HG02588 (cell line): Measurements from ENCODE around the gene ADAMTSL3.
"Not testable (repeated sequence)": the region's sequence is repeated elsewhere in the genome, so short reads cannot be mapped to it uniquely, and the experiment has no call there.

Experiments
- ATAC-seq: cut with Tn5 transposase; IDR thresholded peaks from one replicate; pipeline ENCODE4 v1.9.1; 2021; ENCODE audit warnings: mild to moderate bottlenecking, moderate library complexity; ENCODE audit not compliant: unreplicated experiment

The ADAMTSL3 gene

GRCh38 chr15:83734487-83734886 is 80.6 kb downstream of the ADAMTSL3 start:
- ATAC-seq = no peak

- ATAC-seq = no peak
Observed at GRCh38 chr15:83739629-83740028, 85.7 kb downstream of the ADAMTSL3 start.

DNA sequence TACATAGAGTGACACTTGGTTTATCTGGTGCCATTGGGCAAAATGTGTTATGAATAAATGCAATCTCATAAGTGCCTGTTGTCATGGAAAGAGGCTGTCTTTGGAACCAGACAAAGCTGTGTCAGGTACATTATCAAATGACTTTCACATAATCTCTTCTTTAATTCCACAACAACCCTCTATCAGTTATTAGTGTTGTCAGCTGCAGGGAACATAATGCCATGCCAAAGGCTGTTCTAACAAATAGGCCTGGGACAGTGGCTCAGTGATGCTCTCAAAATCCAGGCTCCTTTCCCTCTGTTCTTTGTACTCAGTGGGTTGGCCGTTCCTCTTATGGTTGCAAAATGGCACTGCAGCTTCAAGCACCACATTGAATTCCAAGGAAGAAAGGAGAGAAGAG is 91.8 kb downstream of the ADAMTSL3 start:
- ATAC-seq = no peak

DNA sequence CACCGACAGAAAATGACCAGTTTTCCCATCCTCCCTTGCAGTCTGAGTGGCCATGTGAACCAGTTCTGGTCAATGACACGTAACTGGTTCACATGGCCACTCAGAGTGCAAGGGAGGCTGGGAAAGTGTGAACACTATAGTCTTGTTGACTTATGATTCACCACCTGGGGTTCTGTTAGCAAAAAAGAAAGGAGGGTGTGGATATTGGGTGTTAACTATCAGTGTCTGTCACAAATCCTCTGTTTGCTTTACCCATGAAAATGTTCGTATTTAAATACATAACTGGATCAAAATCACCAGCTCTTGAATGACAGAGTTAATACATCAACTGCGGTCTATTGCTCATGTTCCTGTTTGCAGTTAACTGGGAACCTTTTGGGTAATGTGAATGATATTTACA is 92.3 kb downstream of the ADAMTSL3 start:
- no peak for ATAC-seq

- no peak for ATAC-seq
Observed at GRCh38 chr15:83747050-83747717, 93.3 kb downstream of the ADAMTSL3 start.

DNA sequence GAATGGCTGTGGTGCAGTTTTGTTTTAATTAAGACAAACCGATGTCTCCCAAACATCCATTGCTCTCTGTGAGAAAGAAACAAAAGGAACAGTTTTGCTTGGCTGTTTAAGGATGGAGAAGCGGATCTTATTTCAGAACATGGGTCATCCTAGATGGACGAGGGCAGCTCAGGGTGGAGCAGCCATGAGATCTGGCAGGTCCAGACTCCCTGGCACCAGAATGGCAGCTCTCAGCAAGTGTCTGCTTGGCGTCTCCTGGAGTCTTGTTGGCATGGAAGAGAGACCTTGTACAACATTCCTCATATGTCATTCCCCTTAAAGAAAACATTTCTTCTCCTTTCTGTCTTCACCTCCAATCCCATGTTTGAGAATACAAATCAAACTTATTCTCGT is 93.8 kb downstream of the ADAMTSL3 start:
- ATAC-seq = no peak

DNA sequence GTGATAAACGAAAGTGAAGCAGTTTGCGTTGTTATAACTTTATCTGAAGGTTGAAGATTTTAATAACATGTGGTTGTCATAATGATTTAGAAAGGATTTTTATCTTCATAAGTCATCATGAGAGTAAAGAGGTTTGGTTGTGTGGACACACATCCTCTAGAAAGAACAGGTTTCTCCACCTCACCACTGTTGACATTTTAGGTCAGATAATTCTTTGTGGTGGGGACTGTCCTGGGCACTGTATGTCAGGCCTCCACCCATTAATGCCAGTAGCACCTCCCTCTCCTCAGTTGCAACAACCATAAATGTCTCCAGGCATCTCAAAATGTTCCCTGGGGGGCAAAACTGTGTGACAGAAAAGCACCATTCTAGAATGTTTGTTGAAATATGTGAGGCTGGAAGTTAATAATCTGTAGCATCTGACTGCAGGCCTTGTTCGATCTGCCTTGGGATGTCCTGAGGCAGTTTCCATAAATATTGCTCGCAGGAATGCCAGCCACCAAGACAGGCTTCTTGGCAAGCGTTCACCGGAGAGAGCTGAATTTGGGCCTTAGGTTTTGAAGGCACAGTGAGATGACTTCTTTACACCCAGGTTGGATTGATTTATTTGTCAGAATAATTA is 100.1 kb downstream of the ADAMTSL3 start:
- no peak for ATAC-seq

DNA sequence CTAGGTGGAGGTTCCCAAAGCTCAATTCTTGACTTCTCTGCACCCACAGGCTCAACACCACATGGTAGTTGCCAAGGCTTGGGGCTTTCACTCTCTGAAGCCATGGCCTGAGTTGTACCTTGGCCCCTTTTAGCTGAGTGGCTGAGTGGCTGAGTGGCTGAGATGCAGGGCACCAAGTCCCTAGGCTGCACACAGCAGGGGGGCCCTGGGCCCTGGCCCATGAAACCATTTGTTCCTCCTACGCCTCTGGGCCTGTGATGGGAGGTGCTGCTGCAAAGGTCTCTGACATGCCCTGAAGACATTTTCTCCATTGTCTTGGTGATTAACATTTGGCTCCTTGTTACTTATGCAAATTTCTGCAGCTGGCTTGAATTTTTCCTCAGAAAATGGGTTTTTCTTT is 103.4 kb downstream of the ADAMTSL3 start:
- not testable (repeated sequence) for ATAC-seq

GRCh38 chr15:83762367-83762766 is 108.4 kb downstream of the ADAMTSL3 start:
- no peak for ATAC-seq

DNA sequence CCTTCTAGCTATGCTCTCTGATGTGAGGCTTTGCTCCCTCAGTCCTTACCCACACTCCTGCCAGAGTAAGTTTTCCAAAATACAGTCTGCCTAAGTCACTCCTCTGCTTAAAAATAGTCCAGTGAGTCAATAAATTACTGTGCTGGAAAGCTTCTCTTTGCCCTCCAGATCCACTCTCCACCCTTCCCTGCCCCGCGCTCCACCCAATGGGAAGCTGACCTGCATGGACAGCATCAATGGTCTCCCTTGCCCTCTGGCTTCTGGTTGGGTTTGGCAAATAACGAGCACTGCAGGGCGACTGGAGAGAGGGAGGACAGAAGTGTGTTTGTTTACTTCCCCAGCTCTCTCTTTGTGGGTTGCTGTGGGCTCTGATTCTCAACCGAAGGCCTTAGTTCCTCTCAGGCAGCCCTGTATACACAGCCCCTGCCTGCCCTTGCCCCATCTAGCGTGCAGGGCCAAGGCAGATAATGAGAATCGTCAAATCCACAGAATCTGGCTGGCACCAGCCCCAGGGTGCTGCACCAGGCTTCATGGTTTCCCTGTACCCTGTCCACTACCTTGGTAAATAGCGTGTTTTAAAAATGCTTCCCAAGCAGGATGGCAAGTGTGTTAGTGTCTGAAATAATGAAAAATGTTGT is 110.4 kb downstream of the ADAMTSL3 start:
- no peak for ATAC-seq

DNA sequence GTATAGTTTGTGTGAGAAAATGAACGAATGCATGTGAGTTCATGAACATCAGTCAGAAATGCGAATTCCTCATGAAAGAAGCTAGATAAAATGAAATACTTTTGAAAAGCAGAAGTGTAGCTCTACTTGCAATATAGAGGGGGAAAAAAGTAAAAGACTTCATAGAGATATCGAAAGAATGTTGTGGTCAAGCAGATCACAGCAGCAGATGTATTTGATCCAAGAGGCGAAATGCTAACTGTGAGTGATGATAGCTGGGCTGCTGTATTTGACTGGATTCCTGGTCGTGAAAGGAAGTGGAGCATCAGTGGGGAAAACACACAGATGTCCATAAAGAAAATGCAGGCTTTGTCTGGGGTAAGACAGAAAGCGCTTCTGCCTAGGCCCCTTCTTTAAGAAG is 112.4 kb downstream of the ADAMTSL3 start:
- ATAC-seq = no peak

GRCh38 chr15:83767741-83768140 is 113.8 kb downstream of the ADAMTSL3 start:
- no peak for ATAC-seq

DNA sequence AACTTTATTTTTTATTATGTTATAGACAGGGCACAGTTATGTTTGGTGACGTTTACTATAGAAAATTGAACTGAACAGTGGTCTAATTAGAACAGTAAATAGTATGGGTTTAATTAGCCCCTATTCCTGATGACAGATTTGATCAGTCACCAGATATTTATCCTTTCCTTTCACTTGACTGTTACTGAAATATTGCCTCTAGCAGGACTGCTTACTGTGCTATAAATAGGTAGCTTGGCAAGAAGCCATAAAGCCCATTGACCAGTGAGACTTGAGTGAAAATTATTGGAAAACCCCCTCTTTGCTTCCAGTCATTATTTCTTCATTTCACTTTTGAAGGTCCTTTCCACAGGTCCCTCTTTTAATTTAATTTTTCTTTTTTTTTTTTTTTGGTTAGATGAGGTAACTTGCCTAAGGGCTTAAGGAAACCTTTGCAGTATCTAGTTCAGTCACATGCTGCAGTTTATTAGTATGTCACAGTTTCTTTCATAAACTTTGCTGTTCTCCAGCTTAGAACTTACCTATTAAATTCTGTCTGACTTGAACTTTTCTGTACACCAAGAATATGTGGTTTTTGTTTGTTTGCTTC is 115.6 kb downstream of the ADAMTSL3 start:
- no peak for ATAC-seq

DNA sequence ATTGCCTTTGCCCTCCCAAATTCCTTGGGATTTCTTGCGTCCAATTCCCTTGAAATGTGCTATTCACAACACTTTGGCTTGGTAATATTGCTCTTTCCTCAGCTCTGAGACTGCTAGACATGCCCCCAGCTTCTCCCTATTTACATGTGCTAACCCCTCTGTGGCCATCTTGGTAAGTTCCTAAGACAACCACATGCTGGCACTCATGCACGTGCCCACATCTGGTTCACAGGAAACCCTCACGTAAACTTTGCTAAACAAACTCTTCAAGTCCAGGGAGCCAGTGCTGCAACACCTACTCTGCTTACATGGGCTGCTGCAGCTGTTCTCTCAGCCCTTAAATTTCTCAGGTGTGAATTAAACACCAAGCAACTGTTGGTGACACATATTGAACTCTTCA is 121.8 kb downstream of the ADAMTSL3 start:
- ATAC-seq = no peak

- ATAC-seq = no peak
Observed at GRCh38 chr15:83776986-83777385, 123.1 kb downstream of the ADAMTSL3 start.

DNA sequence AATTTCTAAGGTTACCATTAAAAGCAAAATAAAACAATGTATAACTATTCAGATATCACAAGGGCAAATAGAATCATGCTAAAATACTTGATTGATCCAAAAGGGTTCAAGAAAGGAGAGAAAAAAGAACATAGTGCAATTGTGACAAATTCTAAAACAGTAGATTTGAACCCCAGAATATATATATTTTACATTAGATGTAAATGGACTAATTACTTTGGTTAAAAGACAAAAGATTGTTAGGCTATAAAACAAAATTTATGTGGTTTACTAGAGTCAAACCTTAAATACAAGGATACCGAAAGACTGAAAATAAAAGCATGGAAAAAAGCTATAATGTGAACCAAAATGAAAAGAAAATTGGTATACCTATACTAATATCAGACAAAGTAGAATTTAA is 129.3 kb downstream of the ADAMTSL3 start:
- no peak for ATAC-seq

- no peak for ATAC-seq
Observed at GRCh38 chr15:83784975-83785374, 131.1 kb downstream of the ADAMTSL3 start.

GRCh38 chr15:83786336-83786735 is 132.4 kb downstream of the ADAMTSL3 start:
- ATAC-seq = no peak

GRCh38 chr15:83793069-83793468 is 139.1 kb downstream of the ADAMTSL3 start:
- no peak for ATAC-seq

DNA sequence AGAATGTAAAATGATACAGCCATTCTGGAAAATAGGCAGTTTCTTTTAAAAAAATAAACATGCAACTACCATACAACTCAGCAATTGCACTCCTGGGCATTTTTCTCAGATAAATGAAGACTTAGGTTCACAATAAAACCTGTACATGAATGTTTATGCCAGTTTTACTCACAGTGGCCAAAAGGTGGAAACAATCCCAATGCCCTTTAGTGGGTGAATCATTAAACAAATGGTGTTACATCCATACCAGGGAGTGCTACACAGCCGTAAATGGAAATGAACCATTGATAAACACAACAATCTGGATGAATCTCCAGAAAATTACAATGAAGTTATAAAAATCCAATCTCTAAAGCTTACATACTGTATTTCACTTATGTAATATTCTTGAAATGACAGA is 140.3 kb downstream of the ADAMTSL3 start:
- ATAC-seq = no peak

DNA sequence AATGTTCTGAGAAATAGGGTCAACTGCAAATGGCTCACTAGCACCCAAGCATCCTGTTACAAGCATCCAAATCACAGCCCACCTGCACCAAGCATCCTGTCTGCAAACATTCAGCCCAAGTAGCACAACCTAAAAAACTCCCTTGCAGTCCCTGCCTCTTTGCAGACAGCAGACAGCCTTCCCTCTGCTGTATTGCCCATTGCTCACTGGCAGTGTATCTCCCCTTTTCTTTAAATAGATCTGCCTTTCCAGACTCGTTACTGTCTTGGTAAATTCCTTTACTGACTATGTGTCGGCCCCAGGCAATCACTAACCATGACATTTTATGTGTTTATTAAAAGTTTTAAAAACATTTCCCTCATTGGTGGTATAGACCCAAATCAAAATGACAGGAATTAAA is 155.4 kb downstream of the ADAMTSL3 start:
- no peak for ATAC-seq

GRCh38 chr15:83810110-83810509 is 156.2 kb downstream of the ADAMTSL3 start:
- ATAC-seq = no peak
